ENCODE data around the gene STON1. TPM values are rescaled to one million over a fixed set of nuclear protein-coding genes. Genes with fewer than 3 reads are reported as not detected.

Gene STON1
- 0.31 to 0.56 TPM (median 0.38 TPM) in 5 replicates for total RNA-seq (2022; extraction: Qiagen RNA extraction; ENCODE audit: low read depth)

DNA sequence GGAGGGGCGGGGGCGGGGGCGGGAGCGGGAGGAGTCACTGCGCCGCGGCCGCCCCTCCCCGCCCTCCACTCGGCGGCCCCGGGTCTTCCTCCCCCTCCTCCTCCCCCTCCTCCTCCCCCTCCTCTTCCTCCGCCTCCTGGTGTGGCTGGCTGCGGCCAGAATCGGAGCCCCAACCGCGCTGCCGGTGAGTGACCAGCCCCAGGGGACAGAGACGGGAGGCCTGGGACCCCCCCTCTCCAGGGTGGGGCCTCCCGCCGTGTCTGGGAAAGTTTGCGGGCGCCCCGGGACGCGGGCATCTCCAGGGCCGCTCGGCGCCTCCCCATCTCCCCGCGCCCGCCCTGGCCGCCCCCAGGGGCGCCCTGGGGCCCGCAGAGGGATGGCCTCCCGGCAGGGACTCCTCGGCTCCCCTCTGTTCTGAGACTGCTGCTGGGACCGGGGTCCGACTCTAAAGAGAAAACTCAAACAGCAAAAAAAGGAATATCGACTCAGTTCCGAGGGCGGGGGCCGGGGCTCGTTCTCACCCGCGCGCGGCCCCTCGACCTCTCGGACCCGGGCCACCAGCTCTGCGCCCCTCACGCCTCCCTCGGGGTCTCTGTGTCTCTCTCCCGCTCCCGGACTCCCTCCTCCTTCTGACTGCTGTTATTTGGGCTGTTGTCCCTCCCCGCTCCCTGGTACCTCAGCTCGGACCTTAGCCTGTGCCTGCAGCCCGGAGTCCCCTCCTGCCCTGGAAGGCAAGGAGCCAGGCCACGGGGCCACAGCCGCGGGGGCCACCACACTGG is at the start of gene STON1:
Gene STON1 (plus strand): TSS at position 122 of the 779 bp plus-strand sequence. CDS start 50,480 bp downstream, outside the sequence.

GRCh38 chr2:48617618-48618017 is 87.7 kb downstream of the STON1 start, which contains the start of gene GTF2A1L:
Gene GTF2A1L, plus strand, starts transcription at chr2:48617856. Its CDS starts 19 bp downstream, at chr2:48617875.

Other genes starting within 250 kb of the STON1 start
- 9.9 to 16.6 TPM (median 14.0 TPM) in 5 replicates for gene FOXN2, start 215.5 kb upstream of the STON1 start, total RNA-seq (2022; extraction: Qiagen RNA extraction; ENCODE audit: low read depth)
- 10.6 to 14.5 TPM (median 14.2 TPM) in 5 replicates for gene PPP1R21, start 89.4 kb upstream of the STON1 start, total RNA-seq (2022; extraction: Qiagen RNA extraction; ENCODE audit: low read depth)
- gene GTF2A1L, start 87.7 kb downstream of the STON1 start, total RNA-seq (2022; extraction: Qiagen RNA extraction; ENCODE audit: low read depth) = not detected in 5 replicates
- not detected in 5 replicates for gene LHCGR, start 225.6 kb downstream of the STON1 start, total RNA-seq (2022; extraction: Qiagen RNA extraction; ENCODE audit: low read depth)